Mucosa of stomach (tissue), 1 donor: Measurements from ENCODE around the gene SHISA7.
"Not testable (repeated sequence)": the region's sequence is repeated elsewhere in the genome, so short reads cannot be mapped to it uniquely, and the experiment has no call there.

Experiments used
- H3K27me3 ChIP-seq: one replicate; pipeline ENCODE4 v1.7.0; 2013; ENCODE audit warnings: mild to moderate bottlenecking, low read length; ENCODE audit not compliant: control insufficient read depth, insufficient read depth
- H3K36me3 ChIP-seq: one replicate; pipeline ENCODE4 v1.7.0; 2013; ENCODE audit warnings: low read length; ENCODE audit not compliant: control insufficient read depth, insufficient read depth
- H3K4me1 ChIP-seq: one replicate; pipeline ENCODE4 v1.7.0; 2013; ENCODE audit warnings: mild to moderate bottlenecking, low read length; ENCODE audit not compliant: control insufficient read depth, insufficient read depth
- H3K4me3 ChIP-seq: one replicate; pipeline ENCODE4 v1.7.0; 2013; ENCODE audit warnings: low read length
- H3K9ac ChIP-seq: one replicate; pipeline ENCODE4 v1.7.0; 2013; ENCODE audit warnings: mild to moderate bottlenecking, low read length, moderate library complexity
- H3K9me3 ChIP-seq: one replicate; pipeline ENCODE4 v1.7.0; 2013; ENCODE audit warnings: mild to moderate bottlenecking, low read length, moderate library complexity; ENCODE audit not compliant: control insufficient read depth
- donor health status: Pancreatic carcinoma.

SHISA7 gene

DNA sequence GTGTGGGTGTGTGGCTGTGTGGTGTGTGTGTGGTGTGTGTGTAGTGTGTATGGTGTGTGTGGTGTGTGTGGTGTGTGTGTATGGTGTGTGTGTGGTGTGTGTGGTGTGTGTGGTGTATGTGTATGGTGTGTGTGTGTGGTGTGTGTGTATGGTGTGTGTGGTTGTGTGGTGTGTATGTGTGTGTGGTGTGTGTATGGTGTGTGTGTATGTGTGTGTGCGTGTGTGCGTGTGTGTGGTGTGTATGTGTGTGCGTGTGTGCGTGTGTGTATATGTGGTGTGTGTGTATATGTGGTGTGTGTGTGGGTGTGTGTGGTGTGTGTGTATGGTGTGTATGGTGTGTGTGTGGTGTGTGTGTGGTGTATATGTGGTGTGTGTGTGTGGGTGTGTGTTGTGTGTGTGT lies 8.1 kb downstream of the SHISA7 start:
- no peak overlapping the region for H3K9ac ChIP-seq
- H3K9me3 ChIP-seq, result no peaks in the 10 kb centered on the region
- no peaks in the 10 kb centered on the region for H3K4me1 ChIP-seq
- H3K4me3 ChIP-seq, result no peak overlapping the region
- no peaks in the 10 kb centered on the region for H3K36me3 ChIP-seq
- H3K27me3 ChIP-seq, result peaks cover 64% of the 10 kb centered on the region

- H3K27me3 ChIP-seq, result peaks cover 61% of the 10 kb centered on the region
- no peaks in the 10 kb centered on the region for H3K4me1 ChIP-seq
- H3K9me3 ChIP-seq, result no peaks in the 10 kb centered on the region
- no peak overlapping the region for H3K4me3 ChIP-seq
- H3K36me3 ChIP-seq, result no peaks in the 10 kb centered on the region
- no peak overlapping the region for H3K9ac ChIP-seq
Observed at GRCh38 chr19:55434356-55434919, 8.7 kb downstream of the SHISA7 start.

DNA sequence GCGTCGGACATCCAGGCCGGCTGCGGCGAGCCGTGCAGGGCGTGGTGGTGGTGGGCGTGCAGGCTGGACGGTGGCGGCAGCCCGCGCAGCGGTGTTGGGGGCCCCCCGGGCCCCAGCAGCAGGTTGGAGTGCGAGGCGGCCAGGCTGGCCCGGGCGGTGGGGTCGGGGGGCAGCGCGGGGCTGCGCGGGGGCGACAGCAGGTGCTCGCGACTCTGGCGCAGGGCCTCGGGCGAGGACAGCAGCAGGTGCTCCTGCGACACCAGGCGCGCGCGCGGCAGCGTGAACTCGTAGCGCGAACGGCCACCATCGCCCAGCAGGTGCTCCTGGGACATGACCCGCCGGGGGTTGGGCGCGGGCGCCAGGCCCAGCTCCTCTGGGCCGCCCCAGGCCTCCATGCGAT lies 9.8 kb downstream of the SHISA7 start:
- no peaks in the 10 kb centered on the region for H3K4me1 ChIP-seq
- no peaks in the 10 kb centered on the region for H3K36me3 ChIP-seq
- no peak overlapping the region for H3K9ac ChIP-seq
- H3K9me3 ChIP-seq, result no peaks in the 10 kb centered on the region
- H3K27me3 ChIP-seq, result peaks cover 49% of the 10 kb centered on the region
- no peak overlapping the region for H3K4me3 ChIP-seq

DNA sequence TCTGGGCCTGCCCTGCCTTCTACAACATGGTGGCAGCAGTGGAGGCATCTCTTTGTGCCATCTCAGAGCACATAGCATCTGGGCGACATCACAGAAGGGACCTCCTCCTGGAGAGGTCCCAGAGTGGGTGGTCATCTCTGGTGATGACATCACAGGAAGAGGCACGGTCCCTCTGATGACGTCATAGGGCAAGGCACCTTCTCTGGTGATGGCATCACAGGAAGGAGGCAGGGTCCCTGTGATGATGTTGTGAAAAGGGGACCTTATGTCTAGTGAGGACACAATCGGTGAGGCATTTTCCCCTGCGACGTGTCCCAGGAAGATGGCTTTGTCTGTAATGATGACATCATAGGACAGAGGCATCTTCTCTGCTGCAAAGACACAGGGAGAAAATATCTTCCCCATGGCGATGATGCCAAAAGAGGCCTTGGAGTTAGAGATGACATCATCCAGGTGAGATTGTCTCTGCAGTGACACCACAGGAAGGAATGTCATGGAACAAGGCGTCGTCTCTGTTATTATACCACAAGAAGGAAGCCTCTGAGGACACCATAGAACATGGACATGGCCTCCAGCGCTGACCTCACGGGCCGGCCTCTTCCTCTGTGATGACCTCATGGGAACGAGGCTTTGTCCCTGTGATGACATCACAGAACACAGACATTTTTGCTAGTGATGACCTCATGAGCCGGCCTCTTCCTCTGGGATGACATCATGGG lies 10.7 kb downstream of the SHISA7 start:
- no peak overlapping the region for H3K9ac ChIP-seq
- H3K36me3 ChIP-seq, result no peaks in the 10 kb centered on the region
- H3K4me1 ChIP-seq, result no peaks in the 10 kb centered on the region
- H3K4me3 ChIP-seq, result no peak overlapping the region
- peaks cover 41% of the 10 kb centered on the region for H3K27me3 ChIP-seq
- no peaks in the 10 kb centered on the region for H3K9me3 ChIP-seq

GRCh38 chr19:55431183-55431582 lies 11.9 kb downstream of the SHISA7 start:
- no peak overlapping the region for H3K4me3 ChIP-seq
- no peaks in the 10 kb centered on the region for H3K36me3 ChIP-seq
- H3K4me1 ChIP-seq, result no peaks in the 10 kb centered on the region
- no peaks in the 10 kb centered on the region for H3K9me3 ChIP-seq
- H3K27me3 ChIP-seq, result peaks cover 38% of the 10 kb centered on the region
- no peak overlapping the region for H3K9ac ChIP-seq

DNA sequence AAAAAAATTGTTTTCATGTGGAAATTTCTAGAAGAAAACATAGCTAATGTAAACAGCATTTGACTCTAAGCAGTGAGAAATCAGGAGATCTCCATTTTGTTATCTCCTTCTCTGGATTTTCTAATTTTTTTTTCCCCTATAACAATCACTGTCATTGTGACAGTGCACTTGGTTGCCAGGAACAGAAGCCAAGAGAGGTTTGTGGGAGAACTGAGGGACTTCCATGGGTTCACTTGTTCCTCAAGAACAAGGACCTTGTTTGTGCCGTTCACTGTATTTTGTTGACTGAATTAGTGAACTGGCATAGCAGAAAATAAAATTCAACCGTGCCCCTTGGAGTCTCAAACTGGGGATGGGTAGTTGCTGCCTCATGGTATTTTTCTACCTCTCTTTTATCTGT lies 17.1 kb downstream of the SHISA7 start:
- H3K9ac ChIP-seq, result no peak overlapping the region

DNA sequence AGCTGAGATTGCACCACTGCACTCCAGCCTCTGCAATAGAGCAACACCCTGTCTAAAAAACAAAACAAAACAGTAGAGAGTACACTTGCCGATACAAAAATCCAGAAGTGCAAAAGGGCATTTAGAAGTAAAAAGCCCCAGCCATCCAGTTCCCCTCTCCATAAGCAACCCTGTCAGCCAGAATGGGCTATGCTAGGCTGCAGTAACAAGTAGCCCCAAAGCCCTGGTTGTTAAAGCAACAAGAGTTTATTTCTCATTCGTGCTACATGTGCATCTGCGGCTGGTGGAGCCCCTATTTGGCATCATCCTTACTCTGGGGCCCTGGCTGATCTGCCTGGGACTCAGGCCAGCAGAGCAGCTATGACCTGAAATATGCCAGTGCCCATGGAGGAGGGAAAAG lies 18.6 kb downstream of the SHISA7 start:
- Histone ChIP-seq H3K27me3 (no peaks in the 10 kb centered on the region), H3K4me1 (no peaks in the 10 kb centered on the region), H3K9me3 (no peaks in the 10 kb centered on the region), H3K36me3 (no peaks in the 10 kb centered on the region), H3K4me3 (no peak overlapping the region), H3K9ac (no peak overlapping the region)

More for the DNA sequence above, 17.1 kb downstream of the SHISA7 start:
- H3K9me3 ChIP-seq, result no peaks in the 10 kb centered on the region
- no peaks in the 10 kb centered on the region for H3K4me1 ChIP-seq
- no peaks in the 10 kb centered on the region for H3K36me3 ChIP-seq
- H3K4me3 ChIP-seq, result no peak overlapping the region
- H3K27me3 ChIP-seq, result peaks cover 1% of the 10 kb centered on the region

- H3K36me3 ChIP-seq, result no peaks in the 10 kb centered on the region
- no peaks in the 10 kb centered on the region for H3K9me3 ChIP-seq
- H3K4me1 ChIP-seq, result no peaks in the 10 kb centered on the region
- no peak overlapping the region for H3K9ac ChIP-seq
- no peaks in the 10 kb centered on the region for H3K27me3 ChIP-seq
- H3K4me3 ChIP-seq, result no peak overlapping the region
Observed at GRCh38 chr19:55423225-55424005, 19.7 kb downstream of the SHISA7 start.

DNA sequence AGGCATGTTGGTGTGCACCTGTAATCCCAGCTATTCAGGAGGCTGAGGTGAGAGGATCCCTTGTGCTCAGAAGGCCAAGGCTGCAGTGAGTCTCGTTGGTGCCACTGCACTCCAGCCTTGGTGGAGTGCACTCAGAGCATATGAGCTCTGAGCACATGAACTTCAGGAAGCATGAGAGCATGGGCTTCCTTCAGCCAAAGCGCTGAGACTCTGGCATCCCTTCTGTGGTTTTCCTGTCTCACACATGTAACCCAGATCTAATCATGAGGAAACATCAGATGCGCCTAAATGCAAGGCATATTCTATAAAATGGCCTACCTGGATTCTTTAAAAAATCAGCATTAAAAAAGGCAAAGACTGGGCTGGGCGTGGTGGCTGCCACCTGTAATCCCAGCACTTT lies 21.8 kb downstream of the SHISA7 start:
- H3K27me3 ChIP-seq, H3K36me3 ChIP-seq, H3K9me3 ChIP-seq, H3K4me1 ChIP-seq, H3K4me3 ChIP-seq, H3K9ac ChIP-seq: not testable (repeated sequence)

GRCh38 chr19:55419624-55420236 lies 23.4 kb downstream of the SHISA7 start:
- H3K9me3 ChIP-seq, result no peaks in the 10 kb centered on the region
- no peak overlapping the region for H3K9ac ChIP-seq

GRCh38 chr19:55419103-55419502 lies 24.0 kb downstream of the SHISA7 start:
- Histone ChIP-seq H3K27me3 (no peaks in the 10 kb centered on the region), H3K9ac (no peak overlapping the region), H3K36me3 (no peaks in the 10 kb centered on the region), H3K4me3 (no peak overlapping the region), H3K9me3 (no peaks in the 10 kb centered on the region), H3K4me1 (no peaks in the 10 kb centered on the region)

More at GRCh38 chr19:55419624-55420236, 23.4 kb downstream of the SHISA7 start:
- no peaks in the 10 kb centered on the region for H3K4me1 ChIP-seq
- no peak overlapping the region for H3K4me3 ChIP-seq
- no peaks in the 10 kb centered on the region for H3K27me3 ChIP-seq
- H3K36me3 ChIP-seq, result no peaks in the 10 kb centered on the region

DNA sequence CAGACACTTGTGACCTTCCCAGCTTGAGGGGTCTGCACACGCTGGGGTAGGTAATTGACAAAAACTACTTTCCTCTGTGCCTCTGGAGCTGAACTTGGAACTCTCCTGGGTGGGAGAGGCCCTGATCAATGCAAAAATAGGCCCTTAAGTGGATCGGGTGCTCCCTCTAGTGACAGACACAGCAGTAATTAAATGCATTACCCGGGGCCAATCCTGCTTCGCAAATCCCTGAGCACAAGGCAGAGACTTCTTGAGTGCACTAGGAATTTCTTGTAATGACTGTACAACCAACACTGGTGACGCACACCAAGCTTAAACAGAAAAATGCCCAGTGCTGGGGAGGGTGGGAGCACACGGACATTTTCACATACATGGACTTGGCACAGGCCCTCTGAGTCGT lies 24.9 kb downstream of the SHISA7 start:
- Histone ChIP-seq H3K27me3 (no peaks in the 10 kb centered on the region), H3K9me3 (no peaks in the 10 kb centered on the region), H3K36me3 (no peaks in the 10 kb centered on the region), H3K4me3 (no peak overlapping the region), H3K9ac (no peak overlapping the region), H3K4me1 (no peaks in the 10 kb centered on the region)
